Eye (tissue), 1 donor: ENCODE measurements around the gene PDE1A.
"Not testable (repeated sequence)": the region's sequence is repeated elsewhere in the genome, so short reads cannot be mapped to it uniquely, and the experiment has no call there.

Experiments used
- DNase-seq: peaks from one replicate; pipeline ENCODE4 v3.0.0-alpha.2; 2015

The PDE1A gene

DNA sequence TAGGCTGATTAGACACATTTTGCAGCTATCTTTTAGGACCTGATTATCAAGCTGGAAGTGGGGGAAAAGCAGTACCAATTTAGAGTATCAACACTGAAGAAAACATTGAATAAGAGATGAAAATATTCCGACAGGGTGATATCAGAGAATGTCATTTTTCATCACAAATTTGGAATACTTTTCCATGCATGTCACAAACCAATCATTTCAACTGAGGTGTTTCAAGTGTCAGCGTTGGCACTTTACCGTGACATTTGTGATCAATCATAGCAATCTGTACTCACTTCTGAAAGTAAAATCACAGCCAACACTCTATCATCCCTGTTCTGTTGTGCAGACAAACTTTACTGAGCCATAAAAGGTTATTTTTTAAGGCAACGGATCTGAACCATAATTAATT is 75.4 kb downstream of the PDE1A start:
- DNase-seq, result no peak

DNA sequence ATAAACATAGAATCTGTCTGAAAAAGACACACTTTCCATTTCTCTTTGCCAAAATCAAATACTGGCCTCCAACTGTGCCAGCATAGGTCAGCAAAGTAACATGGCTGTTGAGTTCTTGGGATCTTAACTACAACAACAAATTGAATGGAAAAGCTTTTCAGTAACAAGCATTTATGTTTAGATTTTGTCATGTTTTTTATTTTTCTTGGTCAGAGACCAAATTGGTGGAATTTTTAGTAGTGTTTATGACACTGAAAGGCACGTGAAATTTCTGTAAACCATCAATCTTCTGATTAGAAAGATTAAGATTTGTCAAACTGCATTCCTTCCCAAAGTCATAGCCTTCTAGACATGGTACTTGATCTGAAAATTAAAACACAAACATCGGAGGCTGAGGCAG is 77.6 kb downstream of the PDE1A start:
- DNase-seq, result no peak

DNA sequence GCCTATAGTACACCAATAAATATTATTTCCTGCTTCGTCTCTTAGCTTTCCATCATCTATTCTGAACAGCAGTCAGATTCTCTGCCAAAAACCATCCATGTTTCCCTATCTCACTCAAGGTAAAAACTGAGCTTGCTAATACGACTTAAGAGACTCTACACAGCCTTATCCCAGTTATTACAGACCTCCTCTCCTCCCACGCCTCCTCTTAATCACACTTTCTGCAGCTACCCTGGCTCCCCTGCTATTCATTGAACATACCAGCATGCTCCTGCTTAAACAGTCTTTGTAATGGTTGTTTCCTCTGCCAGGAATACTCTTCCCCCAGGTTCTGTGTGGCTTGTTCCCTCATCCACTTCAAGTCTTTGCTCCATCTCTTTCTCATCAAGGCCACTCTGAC is 81.5 kb downstream of the PDE1A start:
- DNase-seq, result no peak

DNA sequence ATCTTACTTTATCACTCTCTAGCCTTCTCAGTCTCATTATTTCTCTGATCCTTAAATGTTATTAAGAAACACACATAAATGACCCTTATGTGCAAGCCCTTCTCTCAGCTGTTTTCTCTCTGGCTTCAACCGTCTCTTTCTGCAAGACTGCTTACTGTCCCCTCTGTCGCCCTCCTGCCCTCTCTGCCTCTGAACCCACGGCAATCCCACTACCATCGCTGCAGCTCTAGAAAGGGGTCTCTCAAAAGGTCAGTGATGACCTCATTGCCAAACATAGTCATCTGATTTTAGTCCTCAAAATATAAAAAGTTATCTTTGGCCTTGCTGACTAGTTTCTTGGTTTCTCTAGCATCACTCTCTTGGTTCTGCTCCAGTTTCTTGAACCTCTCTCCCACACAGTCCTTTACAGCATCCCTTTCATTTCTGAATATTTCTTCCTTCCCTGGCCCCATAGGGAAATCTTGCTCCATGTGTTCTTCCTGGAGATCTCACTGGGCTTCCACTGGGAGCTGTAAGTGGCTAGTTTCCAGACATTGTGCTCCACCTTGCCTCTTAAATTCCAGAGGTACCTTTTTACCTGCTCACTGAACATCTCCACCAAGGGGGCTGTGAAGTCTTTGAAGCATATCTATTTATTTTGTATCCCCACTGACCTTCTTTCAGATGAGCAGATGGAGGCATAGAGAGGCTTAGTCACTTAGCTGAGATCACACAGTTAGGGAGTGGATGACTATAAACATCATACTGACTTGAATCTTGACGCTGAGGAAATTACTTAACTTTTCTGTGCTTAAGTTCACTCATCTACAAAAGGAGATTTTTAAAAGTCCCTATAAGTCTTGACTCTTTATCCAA is 96.2 kb downstream of the PDE1A start:
- DNase-seq, result no peak

DNA sequence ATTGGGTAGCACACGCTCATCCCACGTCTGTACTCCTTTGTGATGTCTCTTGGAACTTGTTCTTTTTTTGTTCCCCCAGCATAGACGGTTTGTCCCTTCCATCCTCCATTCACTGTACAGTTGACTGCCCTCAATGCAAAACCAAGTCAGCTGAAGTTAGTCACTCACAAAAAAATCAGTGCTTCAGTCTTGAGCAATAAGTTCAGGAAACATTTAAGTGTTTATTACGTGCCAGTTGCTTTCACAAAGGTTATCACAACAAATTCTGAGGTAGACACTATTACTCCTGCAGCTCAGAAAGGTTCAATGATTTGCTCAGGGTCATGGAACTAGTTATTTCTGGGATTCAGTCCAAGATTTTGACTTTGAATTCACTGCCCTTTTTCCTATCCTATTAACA is 102.2 kb downstream of the PDE1A start:
- no peak for DNase-seq

DNA sequence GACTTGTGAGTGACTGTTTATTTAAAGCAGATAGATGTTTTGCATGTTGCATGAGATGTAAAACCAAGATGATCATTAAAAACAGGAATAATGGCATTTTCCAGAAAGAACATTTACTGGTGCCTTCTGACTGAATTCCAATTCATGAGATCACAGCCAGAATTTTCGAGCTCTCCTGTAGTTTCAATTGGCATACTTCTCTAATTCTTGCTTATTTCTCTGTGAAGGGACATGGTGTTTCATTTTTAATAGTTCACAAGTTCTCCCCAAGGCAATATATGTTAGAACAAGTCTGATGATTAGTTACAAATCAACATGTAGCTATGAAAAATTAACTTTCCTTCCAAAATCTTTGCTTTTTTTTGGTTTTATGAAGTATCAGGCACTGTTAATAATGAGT is 105.7 kb downstream of the PDE1A start:
- no peak for DNase-seq

DNA sequence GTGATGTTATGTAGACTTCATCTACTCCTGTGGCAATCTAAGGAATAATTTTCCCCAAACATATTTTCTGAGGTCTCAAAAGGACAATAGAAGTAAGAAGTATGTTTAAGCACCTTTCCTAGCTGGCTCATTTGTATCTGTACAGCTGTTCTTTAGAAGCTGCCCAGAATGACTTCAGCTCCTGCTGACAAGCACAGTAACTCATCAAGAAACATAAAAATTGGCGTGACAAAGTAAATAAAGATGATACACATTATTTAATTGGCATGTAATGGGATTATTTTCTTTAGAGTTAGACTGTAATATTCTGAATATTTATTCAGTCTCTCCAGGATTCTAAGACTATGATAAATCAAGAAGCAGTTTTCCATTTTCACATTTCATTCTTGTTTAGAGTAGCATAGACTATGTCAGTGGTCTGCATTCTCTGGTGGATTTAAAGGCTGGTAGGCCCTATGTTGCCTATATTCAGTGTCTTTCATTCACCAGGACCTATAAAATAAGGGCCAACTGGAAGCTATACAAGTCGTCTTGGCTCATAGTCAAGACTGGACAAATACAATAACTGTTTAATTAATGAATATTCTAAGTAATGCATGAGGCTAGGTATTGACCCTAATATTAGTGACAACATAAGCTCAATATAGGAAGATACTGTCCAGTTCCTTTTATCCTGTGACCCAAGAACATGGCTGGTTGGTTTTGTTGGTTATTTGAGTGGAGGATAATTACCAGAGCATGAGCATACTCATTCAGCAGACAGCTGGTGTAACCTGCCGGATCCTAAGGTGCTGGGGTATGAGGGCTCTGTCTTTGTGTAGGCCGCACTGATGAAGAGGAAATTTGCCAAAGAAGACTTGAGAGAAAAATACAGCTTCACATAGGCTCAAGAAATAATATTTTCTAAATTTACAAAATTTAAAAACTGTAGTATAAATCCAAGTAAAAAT is 107.0 kb downstream of the PDE1A start:
- no peak for DNase-seq

DNA sequence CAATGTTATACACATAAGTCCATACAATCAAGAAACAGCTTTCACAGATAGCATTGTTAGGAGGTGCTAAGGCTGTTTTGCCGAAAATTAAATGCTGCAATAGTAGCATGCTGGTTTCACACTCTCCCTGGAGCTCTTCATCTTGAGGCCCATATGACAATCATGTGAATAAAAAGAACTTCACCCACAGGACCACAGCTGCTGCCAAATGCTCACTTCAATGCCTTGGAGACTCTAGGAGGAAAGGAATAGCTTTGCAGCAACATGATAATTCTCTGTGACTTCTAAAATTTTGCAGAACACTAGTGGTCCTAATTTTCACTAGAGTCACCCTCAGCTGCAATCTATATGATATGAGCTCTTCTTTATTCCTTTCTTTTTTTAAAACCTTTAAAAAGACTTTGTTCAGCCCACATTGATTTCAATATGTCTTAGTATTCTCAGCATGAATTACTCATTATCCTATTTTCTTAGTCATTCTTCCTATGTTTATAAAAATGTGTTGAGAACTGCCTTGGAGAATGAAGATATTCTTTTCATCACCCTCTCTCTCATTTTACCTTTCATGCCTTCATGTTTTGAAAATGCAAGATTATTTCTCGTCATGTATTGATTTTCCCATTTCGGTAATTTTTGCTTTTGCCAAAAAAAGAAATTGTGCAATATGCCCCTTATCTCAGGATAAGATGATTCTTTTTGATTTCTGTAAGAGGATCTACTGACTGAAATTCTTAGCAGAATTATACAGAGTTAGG is 108.2 kb downstream of the PDE1A start:
- no peak for DNase-seq

DNA sequence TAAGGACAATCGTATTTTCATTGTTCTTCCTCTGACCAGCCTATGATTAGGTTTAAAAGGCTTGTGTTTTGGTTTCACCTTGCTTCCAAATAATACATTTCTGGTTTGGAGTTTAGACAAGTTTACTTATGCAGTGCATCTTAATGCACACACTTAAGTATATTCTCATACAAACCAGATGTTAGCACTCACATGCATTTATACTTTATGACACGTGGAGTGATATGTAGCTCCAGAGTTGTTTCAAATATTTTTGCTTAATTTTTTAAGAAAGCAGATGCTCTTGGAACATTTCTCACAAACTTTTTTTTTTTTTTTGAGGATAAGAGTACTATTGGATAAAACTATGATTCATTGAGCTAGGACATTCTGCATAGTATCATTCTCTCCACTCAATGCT is 109.9 kb downstream of the PDE1A start:
- DNase-seq, result no peak

DNA sequence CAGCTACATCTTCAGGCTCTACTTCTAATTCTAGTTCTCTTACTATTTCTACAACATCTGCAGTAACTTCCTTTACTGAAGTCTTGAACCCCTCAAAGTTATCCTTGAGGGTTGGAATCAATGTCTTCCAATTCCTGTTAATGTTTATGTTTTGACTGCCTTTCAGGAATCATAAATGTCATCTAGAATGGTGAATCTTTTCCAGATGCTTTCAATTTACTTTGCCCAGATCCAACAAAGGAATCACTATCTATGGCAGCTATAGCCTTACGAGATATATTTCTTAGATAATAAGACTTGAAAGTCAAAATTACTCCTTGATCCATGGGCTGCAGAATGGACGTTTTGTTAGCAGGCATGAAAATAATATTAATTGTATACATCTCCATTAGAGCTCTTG is 123.9 kb downstream of the PDE1A start:
- DNase-seq, result no peak

DNA sequence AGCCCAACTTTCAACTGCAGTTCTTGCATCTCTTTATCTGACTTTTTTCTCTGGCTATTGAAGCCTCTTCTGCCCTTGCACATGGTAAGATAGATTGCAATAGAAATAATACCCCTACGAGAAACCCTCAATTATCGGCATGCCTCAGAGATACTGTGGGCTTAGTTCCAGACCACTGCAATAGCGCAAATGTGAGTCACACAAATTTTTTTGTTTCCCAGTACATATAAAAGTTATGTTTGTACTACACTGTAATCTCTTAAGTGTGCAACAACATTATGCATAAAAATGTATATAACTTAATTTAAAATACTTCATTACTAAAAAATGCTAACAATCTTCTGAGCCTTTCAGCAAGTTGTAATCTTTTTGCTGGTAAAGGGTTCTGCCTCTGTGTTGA is 124.7 kb downstream of the PDE1A start:
- DNase-seq, result no peak

DNA sequence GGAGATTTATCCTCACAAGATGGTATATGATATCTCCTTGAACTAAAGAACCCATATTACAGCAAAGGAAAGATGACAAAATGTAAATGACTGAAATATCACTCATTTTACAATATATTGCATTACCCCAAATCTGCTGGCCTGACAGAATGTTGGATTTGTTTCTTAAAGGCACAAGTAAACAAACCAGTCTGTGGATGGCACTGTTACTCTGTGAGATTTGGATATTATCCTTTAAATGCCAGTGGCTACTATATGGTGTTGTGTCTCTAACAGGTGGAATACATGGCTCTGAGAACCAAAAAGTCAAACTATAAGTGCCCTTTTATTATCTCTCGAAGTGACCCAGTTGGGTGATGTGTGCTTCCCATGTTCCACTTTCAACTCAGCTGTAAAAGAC is 125.7 kb downstream of the PDE1A start:
- DNase-seq, result no peak

DNA sequence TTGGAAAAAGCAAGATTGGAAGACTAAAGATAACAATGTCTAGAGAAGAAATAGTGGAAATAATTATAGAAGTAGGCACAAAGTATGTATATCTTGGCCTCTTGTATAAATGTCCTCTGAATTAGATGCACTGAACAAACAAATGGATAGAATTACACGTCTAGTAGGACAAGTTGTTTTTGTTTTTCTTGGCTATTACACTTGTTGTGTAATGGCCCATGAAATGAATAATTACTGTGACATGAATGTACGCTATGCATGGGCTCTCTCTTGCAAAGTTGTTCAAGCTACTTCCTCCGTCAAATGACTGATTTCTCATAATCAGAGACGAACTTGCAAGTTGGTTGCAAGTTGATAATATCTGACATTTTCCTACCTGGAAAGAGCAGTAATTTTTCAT is 126.2 kb downstream of the PDE1A start:
- DNase-seq, result no peak

DNA sequence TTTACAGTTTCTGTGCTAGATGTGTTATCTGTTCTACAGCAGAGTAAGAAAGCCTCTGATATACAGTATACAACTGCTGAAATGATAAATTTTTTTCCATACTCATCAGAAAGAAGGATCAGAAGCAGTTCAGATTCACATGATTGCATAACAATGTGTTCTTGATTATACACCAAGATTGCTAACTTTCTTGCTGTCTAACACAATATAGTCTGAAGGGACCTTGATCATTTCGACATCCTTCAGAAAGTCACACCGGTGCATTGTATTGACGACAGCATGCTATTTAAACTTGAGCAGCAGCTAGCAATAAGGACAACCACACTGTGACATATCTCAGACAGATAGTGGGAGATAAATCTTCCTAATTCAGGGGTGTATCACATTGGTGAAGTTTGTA is 127.2 kb downstream of the PDE1A start:
- DNase-seq, result no peak

DNA sequence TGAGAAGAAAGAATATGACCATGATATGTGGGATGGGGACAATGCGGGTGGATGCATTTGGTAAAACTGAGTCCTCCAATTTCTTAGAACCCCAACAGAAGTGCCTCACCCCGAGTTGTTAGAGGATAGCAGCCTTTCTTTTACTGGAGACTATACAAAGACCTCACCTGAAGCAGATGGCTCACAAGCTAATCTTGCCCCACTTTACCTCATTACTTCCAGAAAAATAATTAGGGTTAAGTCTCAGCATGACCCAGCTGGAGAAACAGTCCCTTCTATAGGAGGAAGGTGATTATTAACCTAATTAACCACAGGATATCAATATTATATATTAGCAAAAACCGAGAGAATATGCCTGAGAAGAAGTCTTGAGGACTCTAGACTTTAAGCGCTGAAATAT is 128.4 kb downstream of the PDE1A start:
- no peak for DNase-seq

DNA sequence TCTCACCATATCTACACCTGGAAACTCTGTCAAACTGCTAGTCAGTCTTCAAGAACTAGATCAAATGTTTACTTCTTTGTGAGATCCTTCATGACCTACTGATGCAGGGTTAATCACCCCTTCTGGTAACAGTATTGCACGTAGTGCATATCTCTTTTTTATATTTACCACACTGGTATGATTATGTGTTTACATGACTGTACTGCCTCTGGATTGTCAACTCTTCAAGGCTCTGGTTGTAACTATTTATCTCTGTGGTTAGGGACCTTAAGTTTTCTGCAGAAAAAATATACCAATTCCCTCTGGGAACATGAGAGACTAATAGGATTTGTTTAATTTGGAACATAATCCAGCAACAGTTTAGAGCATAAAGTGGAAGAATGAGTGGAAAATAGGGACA is 135.5 kb downstream of the PDE1A start:
- DNase-seq, result no peak

DNA sequence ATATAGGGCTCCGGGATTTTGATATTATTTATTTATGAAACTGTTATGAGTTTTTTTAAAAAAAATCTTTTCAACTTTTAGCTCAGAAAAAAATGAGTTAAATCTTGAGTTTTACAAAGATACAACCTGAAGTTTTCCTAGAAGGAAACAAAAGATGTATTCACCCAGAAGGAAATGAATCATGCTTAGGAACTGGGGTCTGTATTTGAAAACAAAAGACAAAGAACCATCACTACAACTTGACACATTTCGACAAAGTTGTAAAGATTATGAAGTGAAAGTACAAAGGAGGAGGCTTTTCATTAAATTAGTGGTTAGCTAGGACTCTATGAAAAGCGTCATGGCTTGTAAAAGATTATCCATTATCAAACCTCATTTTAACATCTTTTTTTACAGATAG is 143.3 kb downstream of the PDE1A start:
- peak; percentile 33 for DNase-seq

DNA sequence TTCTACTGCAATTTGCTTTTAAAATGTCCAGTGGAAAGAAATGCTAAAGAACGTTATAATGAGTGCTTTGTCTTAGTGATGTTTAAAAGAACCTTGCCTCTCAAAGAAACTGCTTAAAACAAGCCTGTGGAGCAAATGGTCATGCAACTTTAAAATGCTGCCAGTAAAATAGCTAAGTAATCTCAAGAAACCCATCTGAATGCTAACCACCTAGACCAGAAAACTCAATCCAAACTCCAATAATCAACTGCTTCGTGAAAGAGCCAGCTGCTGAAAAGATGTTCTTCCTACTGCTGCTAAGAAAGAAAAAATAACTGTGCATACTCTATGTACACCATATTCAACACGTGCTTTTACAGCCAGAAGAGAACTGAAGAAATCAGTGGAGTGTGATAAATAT is 145.6 kb downstream of the PDE1A start:
- no peak for DNase-seq

DNA sequence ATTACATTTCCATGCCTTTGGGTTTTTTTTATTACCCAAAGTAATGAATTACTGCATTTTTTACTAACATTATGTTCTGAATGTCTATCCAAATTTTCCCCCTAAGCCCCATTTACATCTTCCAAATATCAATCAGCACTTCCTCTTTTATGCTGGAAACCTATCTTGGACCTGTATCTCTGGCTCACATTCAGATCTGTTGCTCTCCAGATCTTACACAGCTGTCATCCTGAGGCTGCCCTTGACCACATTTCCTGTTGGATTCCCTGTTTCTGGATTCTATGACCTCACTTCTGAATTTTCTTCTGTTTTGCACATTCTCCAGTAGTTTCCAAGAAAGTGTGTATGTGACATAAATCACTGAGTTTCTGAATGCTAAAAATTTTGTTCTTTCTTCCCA is 146.7 kb downstream of the PDE1A start:
- DNase-seq, result no peak

DNA sequence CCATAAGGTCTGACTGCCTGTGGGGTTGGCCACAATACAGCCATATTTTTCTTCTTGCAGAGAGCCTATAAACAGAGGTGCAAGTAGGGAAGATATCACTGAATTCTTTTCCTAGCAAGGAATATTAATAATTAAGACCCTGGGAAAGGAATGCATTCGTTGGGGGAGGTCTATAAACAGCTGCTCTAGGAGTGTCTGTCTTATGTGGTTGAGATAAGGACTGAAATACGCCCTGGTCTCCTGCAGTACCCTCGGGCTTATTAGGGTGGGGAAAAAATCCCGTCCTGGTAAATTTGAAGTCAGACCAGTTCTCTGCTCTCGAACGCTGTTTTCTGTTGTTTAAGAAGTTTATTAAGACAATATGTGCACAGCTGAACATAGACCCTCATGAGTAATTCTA is 150.2 kb downstream of the PDE1A start:
- DNase-seq, result not testable (repeated sequence)

DNA sequence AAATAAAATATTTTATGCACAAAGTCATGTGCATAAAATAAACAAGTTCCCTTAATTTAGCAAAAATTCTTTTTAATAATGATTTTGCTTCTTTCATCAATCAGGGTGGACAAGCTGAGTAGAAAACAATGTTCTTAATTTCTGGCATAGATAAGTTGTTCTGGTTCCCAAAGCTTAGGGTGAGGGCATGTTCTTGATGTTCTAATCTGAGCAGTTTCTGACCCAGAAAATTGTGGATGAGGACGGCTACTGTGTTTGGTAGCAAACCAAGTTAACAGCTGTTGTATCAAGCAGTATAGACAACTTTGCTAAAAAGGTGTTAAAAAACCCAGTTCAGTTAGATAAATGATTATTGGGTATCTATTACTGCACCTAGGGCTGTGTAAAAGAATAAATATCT is 158.9 kb downstream of the PDE1A start:
- DNase-seq, result no peak

DNA sequence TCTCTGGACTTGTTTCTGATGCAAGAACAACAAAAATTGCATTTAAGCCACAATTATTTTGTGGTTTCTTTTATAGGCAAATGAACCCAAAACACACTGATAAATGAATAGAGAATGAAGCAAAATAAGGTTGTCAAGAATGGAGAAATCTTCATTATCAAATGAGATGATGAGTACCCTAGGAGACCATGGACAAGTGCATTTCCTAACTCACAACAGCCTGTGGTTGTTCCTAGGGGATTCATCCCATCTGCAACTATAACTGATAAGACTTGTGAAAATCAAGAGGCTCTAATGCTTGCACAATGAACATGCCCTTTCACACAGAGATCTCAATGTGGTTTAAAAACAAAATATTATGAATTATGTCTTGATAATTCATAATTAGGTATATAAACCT is 159.9 kb downstream of the PDE1A start:
- no peak for DNase-seq

DNA sequence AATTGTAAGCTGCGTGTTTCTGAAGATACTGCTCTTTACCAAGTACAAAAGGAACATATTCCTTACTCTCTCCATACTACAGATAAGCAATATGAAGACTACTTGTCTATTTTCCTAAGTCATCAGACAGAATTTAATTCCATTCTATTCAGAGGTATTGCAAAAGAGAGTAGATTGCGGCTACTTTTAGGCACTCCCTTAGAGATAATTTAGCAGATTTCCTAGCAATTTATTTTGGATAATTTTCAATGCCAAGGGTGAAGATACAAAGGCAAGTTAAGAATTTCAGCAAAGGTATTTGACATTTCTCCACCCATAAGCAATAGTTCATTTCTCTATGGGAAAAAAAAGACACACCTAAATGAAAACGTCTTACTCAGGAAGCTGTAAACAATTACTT is 161.1 kb downstream of the PDE1A start:
- DNase-seq, result no peak
